Epithelial cell of esophagus (primary cell): ENCODE measurements around the gene PHLDB1.
"Not testable (repeated sequence)": the region's sequence is repeated elsewhere in the genome, so short reads cannot be mapped to it uniquely, and the experiment has no call there.

Source experiments
- DNase-seq: peaks from one replicate; pipeline ENCODE4 v3.0.0; 2010; ENCODE audit warnings: low read depth
- H3K4me3 ChIP-seq: 2 replicates; pipeline ENCODE4 v1.5.1; 2011; ENCODE audit warnings: mild to moderate bottlenecking, low read length, control low read depth
- CTCF ChIP-seq: IDR thresholded peaks from 2 replicates; pipeline ENCODE4 v1.5.1; 2011; ENCODE audit warnings: low read depth, mild to moderate bottlenecking, low read length, control low read depth, inconsistent platforms; ENCODE audit not compliant: insufficient read depth; ENCODE audit errors: missing control alignments

The PHLDB1 gene

GRCh38 chr11:118607401-118608359, at the start of gene PHLDB1:
PHLDB1 (plus strand) TSS chr11:118607615; CDS start chr11:118613837, 6,222 bp downstream.
- peak; percentile 50 for TF ChIP-seq CTCF
- H3K4me3 ChIP-seq: peak within 1 kb of the TSS; percentile 47
- peak; percentile 60 for DNase-seq

- no peak overlapping the region for H3K4me3 ChIP-seq
- DNase-seq: no peak
- TF ChIP-seq CTCF: no peak
Observed at GRCh38 chr11:118560806-118561205, 46.6 kb upstream of the PHLDB1 start.

GRCh38 chr11:118565051-118565450, 42.4 kb upstream of the PHLDB1 start:
- H3K4me3 ChIP-seq: peak overlapping the region; percentile 83
- DNase-seq: peak; percentile 14
- TF ChIP-seq CTCF: no peak

- no peak overlapping the region for H3K4me3 ChIP-seq
- no peak for TF ChIP-seq CTCF
- no peak for DNase-seq
Observed at GRCh38 chr11:118569670-118570069, 37.7 kb upstream of the PHLDB1 start.

- no peak for TF ChIP-seq CTCF
Observed at GRCh38 chr11:118570787-118571186, 36.6 kb upstream of the PHLDB1 start.

GRCh38 chr11:118571701-118572060, 35.7 kb upstream of the PHLDB1 start:
- H3K4me3 ChIP-seq: peak overlapping the region; percentile 90
- not testable (repeated sequence) for DNase-seq

More at GRCh38 chr11:118570787-118571186, 36.6 kb upstream of the PHLDB1 start:
- DNase-seq: no peak
- H3K4me3 ChIP-seq: no peak overlapping the region

GRCh38 chr11:118572061-118572980, 35.1 kb upstream of the PHLDB1 start, which contains the start of gene ARCN1:
ARCN1 (plus strand) TSS chr11:118572409; CDS start chr11:118572548, 139 bp downstream.
- peak; percentile 71 for DNase-seq
- H3K4me3 ChIP-seq: peak within 1 kb of the TSS; percentile 90
- no peak for TF ChIP-seq CTCF
